ENCODE results near the gene CCNF.

Gene CCNF

GRCh38 chr16:2447920-2448583 lies 18.8 kb downstream of the CCNF start:
- DNase-seq (ENCODE audit: low spot score) = no peak
- in situ Hi-C loops (cut with MboI; ENCODE audit: low pct_unique_long_range_greater_than_20kb, low sequenced_read_pairs, unreplicated experiment) = loop anchor here (10.0 kb wide), 1 partner anchor 47 kb away; no protein-coding TSS in a partner anchor

DNA sequence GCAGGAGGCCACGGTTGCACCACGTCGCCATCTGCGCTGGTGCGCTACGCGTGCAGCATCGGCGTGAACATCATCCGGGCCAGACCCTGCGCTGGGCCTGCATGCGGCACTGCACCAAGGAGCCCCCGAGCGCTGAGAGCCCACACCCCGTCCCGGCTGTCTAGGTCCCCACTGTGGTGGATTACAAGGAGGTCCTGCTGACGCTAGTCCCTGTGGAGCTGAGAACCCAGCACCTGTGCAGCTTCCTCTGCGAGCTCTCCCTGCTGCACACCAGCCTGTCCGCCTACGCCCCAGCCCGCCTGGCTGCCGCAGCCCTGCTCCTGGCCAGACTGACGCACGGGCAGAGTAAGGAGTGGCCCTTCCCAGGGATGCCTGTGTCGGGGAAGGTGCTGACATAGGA lies 19.9 kb downstream of the CCNF start:
- TF ChIP-seq CTCF (IDR thresholded peaks at IDR 0.05; ENCODE audit: extremely low read depth, insufficient read depth, missing control alignments) = no peak
- in situ Hi-C loops (cut with MboI; ENCODE audit: low pct_unique_long_range_greater_than_20kb, low sequenced_read_pairs, unreplicated experiment) = loop anchor here (10.0 kb wide), 1 partner anchor 46 kb away; no protein-coding TSS in a partner anchor

More at GRCh38 chr16:2447920-2448583, 18.8 kb downstream of the CCNF start:
- no peak for TF ChIP-seq CTCF (IDR thresholded peaks at IDR 0.05; ENCODE audit: extremely low read depth, insufficient read depth, missing control alignments)

GRCh38 chr16:2450535-2450934 lies 21.3 kb downstream of the CCNF start:
- no peak for DNase-seq (ENCODE audit: low spot score)
- no peak for TF ChIP-seq CTCF (IDR thresholded peaks at IDR 0.05; ENCODE audit: extremely low read depth, insufficient read depth, missing control alignments)
- in situ Hi-C loops (cut with MboI; ENCODE audit: low pct_unique_long_range_greater_than_20kb, low sequenced_read_pairs, unreplicated experiment) = no loop called here

More for the DNA sequence above, 19.9 kb downstream of the CCNF start:
- no peak for DNase-seq (ENCODE audit: low spot score)

GRCh38 chr16:2450975-2451381 lies 21.7 kb downstream of the CCNF start:
- TF ChIP-seq CTCF (IDR thresholded peaks at IDR 0.05; ENCODE audit: extremely low read depth, insufficient read depth, missing control alignments) = no peak
- DNase-seq (ENCODE audit: low spot score) = no peak
- in situ Hi-C loops (cut with MboI; ENCODE audit: low pct_unique_long_range_greater_than_20kb, low sequenced_read_pairs, unreplicated experiment) = no loop called here

- in situ Hi-C loops (cut with MboI; ENCODE audit: low pct_unique_long_range_greater_than_20kb, low sequenced_read_pairs, unreplicated experiment) = no loop called here
- DNase-seq (ENCODE audit: low spot score) = no peak
- TF ChIP-seq CTCF (IDR thresholded peaks at IDR 0.05; ENCODE audit: extremely low read depth, insufficient read depth, missing control alignments) = no peak
Measured at GRCh38 chr16:2451851-2452320, 22.6 kb downstream of the CCNF start.

DNA sequence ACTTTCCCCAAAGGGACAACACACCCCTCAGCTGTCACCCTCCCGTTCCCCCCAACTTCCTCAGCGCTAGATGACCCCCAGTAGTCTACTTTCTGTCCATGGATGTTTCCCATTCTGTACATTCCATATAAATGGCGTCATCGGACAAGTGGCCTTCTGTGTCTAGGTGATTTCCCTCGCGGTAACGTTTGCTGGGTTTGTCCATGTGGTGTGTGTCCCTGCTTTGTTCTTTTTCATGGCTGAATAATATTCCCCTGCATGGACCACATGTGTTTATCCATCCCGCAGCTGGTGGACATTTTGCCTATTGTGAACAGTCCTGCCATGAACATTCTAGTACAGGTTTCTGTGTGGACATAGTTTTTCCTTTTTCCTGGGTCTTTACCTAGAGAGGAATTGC lies 23.4 kb downstream of the CCNF start:
- DNase-seq (ENCODE audit: low spot score) = no peak
- TF ChIP-seq CTCF (IDR thresholded peaks at IDR 0.05; ENCODE audit: extremely low read depth, insufficient read depth, missing control alignments) = no peak
- in situ Hi-C loops (cut with MboI; ENCODE audit: low pct_unique_long_range_greater_than_20kb, low sequenced_read_pairs, unreplicated experiment) = no loop called here
